GM23338 (cell line): ENCODE measurements around the gene CDK14.

ENCODE experiments used
- CTCF ChIP-seq, 2 experiments: fragments of 200-600 bp in 1 of 2; sonication (generic) in 1 of 2; conservative IDR thresholded peaks; 2 replicates each; pipeline versions ENCODE4 v1.5.1 to v1.6.1; 2016 to 2017; ENCODE audit warnings: antibody characterized with exemption in 2 of 2, low read depth in 2 of 2, mild to moderate bottlenecking in 2 of 2, moderate library complexity in 1 of 2
- EZH2 ChIP-seq: fragments of 200-600 bp; sonication (generic); IDR thresholded peaks from one replicate; pipeline ENCODE4 v1.8.0; 2017; ENCODE audit warnings: antibody characterized with exemption, mild to moderate bottlenecking, low read depth; ENCODE audit not compliant: unreplicated experiment
- EZH2phosphoT487 ChIP-seq: fragments of 200-600 bp; sonication (generic); IDR thresholded peaks from one replicate; pipeline ENCODE4 v1.8.1; 2018; ENCODE audit warnings: antibody characterized with exemption; ENCODE audit not compliant: unreplicated experiment
- NANOG ChIP-seq: IDR thresholded peaks from 2 replicates; pipeline ENCODE4 v1.6.1; 2016; ENCODE audit warnings: antibody characterized with exemption, borderline replicate concordance
- POLR2AphosphoS5 ChIP-seq: IDR thresholded peaks from 2 replicates; pipeline ENCODE4 v1.6.1; 2016; ENCODE audit warnings: antibody characterized with exemption, low read depth

GRCh38 chr7:91082038-91082437 is 485.9 kb downstream of the CDK14 start:
- no peak for TF ChIP-seq CTCF (conservative IDR thresholded peaks at IDR 0.05; ENCODE audit: low read depth in 2 of 2)
- TF ChIP-seq EZH2: no peak
- TF ChIP-seq EZH2phosphoT487: no peak
- TF ChIP-seq POLR2AphosphoS5: no peak
- no peak for TF ChIP-seq NANOG
